ENCODE measurements around the gene SYNGAP1.

DNA sequence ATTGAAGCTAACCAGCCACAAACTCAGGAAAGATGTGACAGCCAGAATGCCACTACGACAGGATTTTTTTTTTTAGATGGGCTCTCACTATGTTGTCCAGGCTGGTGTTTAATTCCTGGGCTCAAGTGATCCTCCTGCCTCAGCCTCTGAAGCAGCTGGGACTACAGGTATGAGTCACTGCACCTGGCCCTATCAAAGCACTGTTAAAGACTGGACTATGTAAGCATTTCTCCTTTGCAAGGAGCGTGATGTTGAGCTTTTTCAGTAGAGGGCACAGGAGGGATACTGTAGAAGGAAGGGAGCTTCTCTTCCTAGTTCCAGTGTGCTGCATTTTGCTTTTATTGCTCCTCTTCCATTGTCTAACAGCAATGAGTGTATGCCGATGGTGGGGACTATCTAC is 70.3 kb downstream of the SYNGAP1 start:
- TF ChIP-seq, protein P1, sequence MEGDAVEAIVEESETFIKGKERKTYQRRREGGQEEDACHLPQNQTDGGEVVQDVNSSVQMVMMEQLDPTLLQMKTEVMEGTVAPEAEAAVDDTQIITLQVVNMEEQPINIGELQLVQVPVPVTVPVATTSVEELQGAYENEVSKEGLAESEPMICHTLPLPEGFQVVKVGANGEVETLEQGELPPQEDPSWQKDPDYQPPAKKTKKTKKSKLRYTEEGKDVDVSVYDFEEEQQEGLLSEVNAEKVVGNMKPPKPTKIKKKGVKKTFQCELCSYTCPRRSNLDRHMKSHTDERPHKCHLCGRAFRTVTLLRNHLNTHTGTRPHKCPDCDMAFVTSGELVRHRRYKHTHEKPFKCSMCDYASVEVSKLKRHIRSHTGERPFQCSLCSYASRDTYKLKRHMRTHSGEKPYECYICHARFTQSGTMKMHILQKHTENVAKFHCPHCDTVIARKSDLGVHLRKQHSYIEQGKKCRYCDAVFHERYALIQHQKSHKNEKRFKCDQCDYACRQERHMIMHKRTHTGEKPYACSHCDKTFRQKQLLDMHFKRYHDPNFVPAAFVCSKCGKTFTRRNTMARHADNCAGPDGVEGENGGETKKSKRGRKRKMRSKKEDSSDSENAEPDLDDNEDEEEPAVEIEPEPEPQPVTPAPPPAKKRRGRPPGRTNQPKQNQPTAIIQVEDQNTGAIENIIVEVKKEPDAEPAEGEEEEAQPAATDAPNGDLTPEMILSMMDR (conservative IDR thresholded peaks at IDR 0.05; ENCODE audit: low read depth in 2 of 2), result peak in 1 of 2 experiments; percentile 24; a peak in 1 of 4 replicates
- TF ChIP-seq, protein P2, sequence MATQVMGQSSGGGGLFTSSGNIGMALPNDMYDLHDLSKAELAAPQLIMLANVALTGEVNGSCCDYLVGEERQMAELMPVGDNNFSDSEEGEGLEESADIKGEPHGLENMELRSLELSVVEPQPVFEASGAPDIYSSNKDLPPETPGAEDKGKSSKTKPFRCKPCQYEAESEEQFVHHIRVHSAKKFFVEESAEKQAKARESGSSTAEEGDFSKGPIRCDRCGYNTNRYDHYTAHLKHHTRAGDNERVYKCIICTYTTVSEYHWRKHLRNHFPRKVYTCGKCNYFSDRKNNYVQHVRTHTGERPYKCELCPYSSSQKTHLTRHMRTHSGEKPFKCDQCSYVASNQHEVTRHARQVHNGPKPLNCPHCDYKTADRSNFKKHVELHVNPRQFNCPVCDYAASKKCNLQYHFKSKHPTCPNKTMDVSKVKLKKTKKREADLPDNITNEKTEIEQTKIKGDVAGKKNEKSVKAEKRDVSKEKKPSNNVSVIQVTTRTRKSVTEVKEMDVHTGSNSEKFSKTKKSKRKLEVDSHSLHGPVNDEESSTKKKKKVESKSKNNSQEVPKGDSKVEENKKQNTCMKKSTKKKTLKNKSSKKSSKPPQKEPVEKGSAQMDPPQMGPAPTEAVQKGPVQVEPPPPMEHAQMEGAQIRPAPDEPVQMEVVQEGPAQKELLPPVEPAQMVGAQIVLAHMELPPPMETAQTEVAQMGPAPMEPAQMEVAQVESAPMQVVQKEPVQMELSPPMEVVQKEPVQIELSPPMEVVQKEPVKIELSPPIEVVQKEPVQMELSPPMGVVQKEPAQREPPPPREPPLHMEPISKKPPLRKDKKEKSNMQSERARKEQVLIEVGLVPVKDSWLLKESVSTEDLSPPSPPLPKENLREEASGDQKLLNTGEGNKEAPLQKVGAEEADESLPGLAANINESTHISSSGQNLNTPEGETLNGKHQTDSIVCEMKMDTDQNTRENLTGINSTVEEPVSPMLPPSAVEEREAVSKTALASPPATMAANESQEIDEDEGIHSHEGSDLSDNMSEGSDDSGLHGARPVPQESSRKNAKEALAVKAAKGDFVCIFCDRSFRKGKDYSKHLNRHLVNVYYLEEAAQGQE (IDR thresholded peaks at IDR 0.05; ENCODE audit: unreplicated experiment), result no peak
- no peak for TF ChIP-seq POLR2AphosphoS5 (IDR thresholded peaks at IDR 0.05; ENCODE audit: low read depth)
- no peak for TF ChIP-seq ZNF331 (CRISPR knock-in tag; IDR thresholded peaks at IDR 0.05; ENCODE audit: low read depth)
- TF ChIP-seq EZH2 (IDR thresholded peaks at IDR 0.05; ENCODE audit: low read depth, unreplicated experiment), result no peak
- TF ChIP-seq, protein P3, sequence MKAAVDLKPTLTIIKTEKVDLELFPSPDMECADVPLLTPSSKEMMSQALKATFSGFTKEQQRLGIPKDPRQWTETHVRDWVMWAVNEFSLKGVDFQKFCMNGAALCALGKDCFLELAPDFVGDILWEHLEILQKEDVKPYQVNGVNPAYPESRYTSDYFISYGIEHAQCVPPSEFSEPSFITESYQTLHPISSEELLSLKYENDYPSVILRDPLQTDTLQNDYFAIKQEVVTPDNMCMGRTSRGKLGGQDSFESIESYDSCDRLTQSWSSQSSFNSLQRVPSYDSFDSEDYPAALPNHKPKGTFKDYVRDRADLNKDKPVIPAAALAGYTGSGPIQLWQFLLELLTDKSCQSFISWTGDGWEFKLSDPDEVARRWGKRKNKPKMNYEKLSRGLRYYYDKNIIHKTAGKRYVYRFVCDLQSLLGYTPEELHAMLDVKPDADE (IDR thresholded peaks at IDR 0.05), result no peak
- no peak for TF ChIP-seq EZH2phosphoT487 (IDR thresholded peaks at IDR 0.05; ENCODE audit: unreplicated experiment)

Measured in GM23338 (cell line).